ENCODE data around the gene AKR1B1.

- TF ChIP-seq CTCF (conservative IDR thresholded peaks at IDR 0.05; ENCODE audit: low read depth, low read length) (no peak), EZH2 (IDR thresholded peaks at IDR 0.05; ENCODE audit: borderline replicate concordance, low read depth, low read length, poor library complexity, severe bottlenecking) (no peak)
These were observed 21.3 kb upstream of the AKR1B1 start for GRCh38 chr7:134480202-134480601.
